ENCODE measurements around the gene LRMDA.

The LRMDA gene

GRCh38 chr10:75431180-75432111, at the start of gene LRMDA:
Gene LRMDA (plus strand): TSS chr10:75431624.
- in situ Hi-C loops (cut with MboI; ENCODE audit: low sequenced_read_pairs): no loop called here

- in situ Hi-C loops (cut with MboI; ENCODE audit: low sequenced_read_pairs): loop anchor here (25.0 kb wide), 2 partner anchors 651 to 926 kb away; no protein-coding TSS in a partner anchor
Observed at GRCh38 chr10:75386128-75386527, 45.3 kb upstream of the LRMDA start.

GRCh38 chr10:75388082-75388481, 43.3 kb upstream of the LRMDA start:
- in situ Hi-C loops (cut with MboI; ENCODE audit: low sequenced_read_pairs): loop anchor here (25.0 kb wide), 2 partner anchors 649 to 924 kb away; no protein-coding TSS in a partner anchor

- in situ Hi-C loops (cut with MboI; ENCODE audit: low sequenced_read_pairs): loop anchor here (25.0 kb wide), 2 partner anchors 647 to 922 kb away; no protein-coding TSS in a partner anchor
Observed at GRCh38 chr10:75390178-75390577, 41.2 kb upstream of the LRMDA start.

GRCh38 chr10:75392271-75392670, 39.2 kb upstream of the LRMDA start:
- in situ Hi-C loops (cut with MboI; ENCODE audit: low sequenced_read_pairs): loop anchor here (25.0 kb wide), 2 partner anchors 645 to 920 kb away; no protein-coding TSS in a partner anchor

GRCh38 chr10:75392744-75393143, 38.7 kb upstream of the LRMDA start:
- in situ Hi-C loops (cut with MboI; ENCODE audit: low sequenced_read_pairs): loop anchor here (25.0 kb wide), 2 partner anchors 645 to 920 kb away; no protein-coding TSS in a partner anchor

GRCh38 chr10:75394221-75394620, 37.2 kb upstream of the LRMDA start:
- in situ Hi-C loops (cut with MboI; ENCODE audit: low sequenced_read_pairs): loop anchor here (25.0 kb wide), 2 partner anchors 643 to 918 kb away; no protein-coding TSS in a partner anchor

- in situ Hi-C loops (cut with MboI; ENCODE audit: low sequenced_read_pairs): loop anchor here (25.0 kb wide), 2 partner anchors 642 to 917 kb away; no protein-coding TSS in a partner anchor
Observed at GRCh38 chr10:75395066-75395931, 36.1 kb upstream of the LRMDA start.

GRCh38 chr10:75395932-75396630, 35.3 kb upstream of the LRMDA start:
- in situ Hi-C loops (cut with MboI; ENCODE audit: low sequenced_read_pairs): loop anchor here (25.0 kb wide), 2 partner anchors 641 to 916 kb away; no protein-coding TSS in a partner anchor

- in situ Hi-C loops (cut with MboI; ENCODE audit: low sequenced_read_pairs): loop anchor here (25.0 kb wide), 2 partner anchors 640 to 915 kb away; no protein-coding TSS in a partner anchor
Observed at GRCh38 chr10:75396631-75397495, 34.6 kb upstream of the LRMDA start.

GRCh38 chr10:75397496-75398199, 33.8 kb upstream of the LRMDA start:
- in situ Hi-C loops (cut with MboI; ENCODE audit: low sequenced_read_pairs): loop anchor here (25.0 kb wide), 2 partner anchors 640 to 915 kb away; no protein-coding TSS in a partner anchor

GRCh38 chr10:75398200-75398691, 33.2 kb upstream of the LRMDA start:
- in situ Hi-C loops (cut with MboI; ENCODE audit: low sequenced_read_pairs): loop anchor here (25.0 kb wide), 2 partner anchors 639 to 914 kb away; no protein-coding TSS in a partner anchor

- in situ Hi-C loops (cut with MboI; ENCODE audit: low sequenced_read_pairs): loop anchor here (25.0 kb wide), 2 partner anchors 638 to 913 kb away; no protein-coding TSS in a partner anchor
Observed at GRCh38 chr10:75398692-75399460, 32.5 kb upstream of the LRMDA start.

GRCh38 chr10:75399461-75400162, 31.8 kb upstream of the LRMDA start:
- in situ Hi-C loops (cut with MboI; ENCODE audit: low sequenced_read_pairs): loop anchor here (25.0 kb wide), 3 partner anchors 238 to 913 kb away; no protein-coding TSS in a partner anchor

GRCh38 chr10:75400163-75400770, 31.2 kb upstream of the LRMDA start:
- in situ Hi-C loops (cut with MboI; ENCODE audit: low sequenced_read_pairs): loop anchor here (25.0 kb wide), 1 partner anchor 237 kb away; no protein-coding TSS in a partner anchor

Data from HL-60/S4 treated with retinoic acid at 250 ng/mL for 4 days and 3 days (cell line).